ENCODE data around the gene ZC3H18.

DNA sequence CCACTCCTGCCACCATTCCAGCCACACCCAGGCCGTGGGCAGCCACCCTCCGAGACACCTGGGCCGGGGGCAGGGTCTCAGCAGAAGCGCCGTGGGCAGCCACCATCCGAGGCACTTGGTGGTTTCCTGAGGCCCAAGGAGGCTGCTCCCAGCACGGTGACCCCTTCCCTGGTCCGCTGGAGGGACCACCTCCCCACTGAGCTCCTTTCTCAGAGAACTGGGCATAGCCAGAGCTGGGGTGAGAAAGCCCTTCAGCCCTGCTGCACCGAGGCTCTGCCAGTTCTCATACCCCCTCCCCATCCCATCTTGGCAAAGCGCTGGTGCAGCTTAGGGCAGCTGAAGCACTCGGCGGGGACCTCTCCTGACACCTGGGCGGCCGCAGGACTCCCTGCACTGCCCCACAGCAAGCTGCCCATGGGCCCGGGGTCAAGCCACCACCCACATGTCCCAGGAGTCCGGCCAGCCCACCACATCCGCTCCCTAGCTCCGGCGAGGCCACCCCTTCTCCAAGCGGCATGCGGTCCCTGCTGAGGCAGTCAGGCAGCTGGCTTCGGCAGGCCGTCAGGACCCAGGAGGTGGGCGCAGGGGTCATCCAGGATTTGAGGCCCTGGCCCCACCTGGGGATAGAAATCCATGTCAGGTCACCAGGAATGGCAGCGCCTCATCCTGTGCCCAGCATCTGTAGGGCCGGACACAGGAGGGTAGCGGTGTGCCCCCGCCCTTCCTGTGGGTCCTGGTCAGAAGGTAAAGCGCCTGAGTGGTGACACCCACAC lies 82.0 kb downstream of the ZC3H18 start:
- TF ChIP-seq, protein P1, sequence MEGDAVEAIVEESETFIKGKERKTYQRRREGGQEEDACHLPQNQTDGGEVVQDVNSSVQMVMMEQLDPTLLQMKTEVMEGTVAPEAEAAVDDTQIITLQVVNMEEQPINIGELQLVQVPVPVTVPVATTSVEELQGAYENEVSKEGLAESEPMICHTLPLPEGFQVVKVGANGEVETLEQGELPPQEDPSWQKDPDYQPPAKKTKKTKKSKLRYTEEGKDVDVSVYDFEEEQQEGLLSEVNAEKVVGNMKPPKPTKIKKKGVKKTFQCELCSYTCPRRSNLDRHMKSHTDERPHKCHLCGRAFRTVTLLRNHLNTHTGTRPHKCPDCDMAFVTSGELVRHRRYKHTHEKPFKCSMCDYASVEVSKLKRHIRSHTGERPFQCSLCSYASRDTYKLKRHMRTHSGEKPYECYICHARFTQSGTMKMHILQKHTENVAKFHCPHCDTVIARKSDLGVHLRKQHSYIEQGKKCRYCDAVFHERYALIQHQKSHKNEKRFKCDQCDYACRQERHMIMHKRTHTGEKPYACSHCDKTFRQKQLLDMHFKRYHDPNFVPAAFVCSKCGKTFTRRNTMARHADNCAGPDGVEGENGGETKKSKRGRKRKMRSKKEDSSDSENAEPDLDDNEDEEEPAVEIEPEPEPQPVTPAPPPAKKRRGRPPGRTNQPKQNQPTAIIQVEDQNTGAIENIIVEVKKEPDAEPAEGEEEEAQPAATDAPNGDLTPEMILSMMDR (IDR thresholded peaks at IDR 0.05): no peak
- no peak for TF ChIP-seq POLR2A (IDR thresholded peaks at IDR 0.05)
- TF ChIP-seq POLR2AphosphoS5 (IDR thresholded peaks at IDR 0.05): no peak

All from breast epithelium (tissue), 3 donors.